NCI-H748 treated with DMSO at 0.1 percent for 48 hours (cell line): Measurements from ENCODE around the gene KRT78.
A peak's percentile ranks its signal among the peaks of the same experiment; 100 is the strongest.

Source experiments
- DNase-seq: peaks from one replicate; lab custom pipeline; 2025; lab: John Stamatoyannopoulos, UW

KRT78 gene

DNA sequence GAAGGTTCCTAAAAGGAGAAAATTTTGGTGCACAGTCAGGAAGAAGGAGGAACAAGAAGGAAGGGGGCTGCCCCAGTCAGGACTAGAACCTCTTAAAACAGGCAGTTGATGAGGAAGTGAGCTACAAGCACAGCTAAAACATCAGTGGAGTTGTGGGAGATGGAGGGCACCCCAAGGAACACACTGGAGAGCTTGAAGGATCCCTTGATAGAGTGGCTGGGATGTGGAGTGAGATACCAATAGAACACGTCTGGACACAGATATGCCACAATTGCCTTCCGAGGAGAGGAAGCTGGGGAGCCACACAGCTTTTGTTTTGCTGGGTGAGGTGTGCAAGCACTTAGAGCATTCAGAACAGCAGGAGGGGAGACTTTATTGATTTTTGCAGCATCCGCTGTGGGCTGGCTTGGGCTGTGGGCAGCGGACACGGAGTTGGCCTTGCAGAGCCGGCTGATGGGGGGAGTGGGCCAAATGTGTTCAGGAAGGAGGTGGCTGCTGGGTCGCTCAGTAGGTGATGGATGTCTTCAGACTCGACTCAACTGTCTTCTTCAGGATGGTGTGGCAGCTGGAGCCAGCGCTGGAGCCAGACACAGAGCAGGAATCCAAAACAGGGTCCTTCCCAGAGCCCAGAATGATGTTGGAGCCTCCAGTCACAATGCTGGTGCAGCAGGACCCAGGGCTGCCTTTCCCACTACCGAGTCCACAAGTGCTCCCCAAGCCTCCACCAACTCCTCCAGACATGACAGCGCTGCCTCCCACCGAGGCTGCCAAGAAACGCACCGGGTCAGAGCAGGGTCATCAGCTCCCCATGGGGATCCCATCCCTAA is 10.0 kb downstream of the KRT78 start:
- peak; percentile 22 for DNase-seq

DNA sequence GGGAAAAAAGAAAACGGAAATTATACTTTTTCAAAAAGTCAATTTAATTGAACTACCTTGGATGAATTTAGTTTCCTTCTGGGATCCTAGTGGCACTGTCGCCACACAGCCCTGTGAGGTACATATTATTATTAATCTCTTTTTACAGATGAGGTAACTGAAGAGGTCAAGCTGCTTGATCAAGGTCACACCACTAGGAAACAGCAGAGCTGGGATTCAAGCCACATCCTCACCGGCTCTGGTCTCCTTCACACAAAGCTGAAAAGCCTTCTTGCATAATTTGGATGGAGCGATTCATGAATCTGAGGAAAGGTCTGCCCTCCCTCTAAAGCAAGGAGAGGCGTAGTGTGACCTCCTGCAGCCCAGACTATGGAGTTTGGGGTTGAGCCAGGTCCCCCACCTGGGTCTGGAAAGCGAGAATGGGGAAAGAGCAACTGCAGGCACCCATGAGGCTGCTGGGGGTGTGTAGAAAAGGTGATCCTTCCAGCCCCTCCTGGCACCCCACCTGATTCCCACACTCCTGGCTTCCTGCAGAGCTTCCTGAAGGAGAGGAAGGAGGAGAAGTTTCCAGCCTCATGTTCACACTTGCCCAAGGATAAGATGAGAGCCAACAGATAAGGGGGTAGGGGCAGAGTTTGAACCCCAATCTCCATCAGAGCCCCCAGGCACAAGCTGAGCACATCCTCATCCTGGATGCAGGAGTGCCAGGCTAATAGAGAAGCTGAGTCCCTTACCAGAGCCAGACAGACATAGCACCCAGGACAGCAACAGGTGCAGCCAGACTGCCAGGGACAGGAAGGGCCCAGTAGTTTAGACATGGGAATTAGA is 10.8 kb downstream of the KRT78 start:
- DNase-seq, result no peak

DNA sequence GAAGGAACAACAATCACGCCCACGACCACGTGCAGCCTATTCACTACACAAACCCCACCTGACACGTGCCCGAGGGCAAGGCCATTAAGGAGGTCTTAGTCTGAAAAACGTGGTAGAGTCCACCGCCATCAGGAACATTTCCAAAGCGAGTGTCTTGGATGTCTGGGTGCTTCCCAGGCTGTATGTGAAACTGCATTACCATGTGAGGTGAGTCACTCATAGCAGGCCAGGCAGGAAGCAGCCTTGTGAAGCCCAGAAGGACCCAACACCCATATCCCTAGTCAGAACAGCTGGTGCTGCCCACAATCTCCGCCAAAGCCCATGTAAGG is 11.4 kb downstream of the KRT78 start:
- DNase-seq, result no peak

DNA sequence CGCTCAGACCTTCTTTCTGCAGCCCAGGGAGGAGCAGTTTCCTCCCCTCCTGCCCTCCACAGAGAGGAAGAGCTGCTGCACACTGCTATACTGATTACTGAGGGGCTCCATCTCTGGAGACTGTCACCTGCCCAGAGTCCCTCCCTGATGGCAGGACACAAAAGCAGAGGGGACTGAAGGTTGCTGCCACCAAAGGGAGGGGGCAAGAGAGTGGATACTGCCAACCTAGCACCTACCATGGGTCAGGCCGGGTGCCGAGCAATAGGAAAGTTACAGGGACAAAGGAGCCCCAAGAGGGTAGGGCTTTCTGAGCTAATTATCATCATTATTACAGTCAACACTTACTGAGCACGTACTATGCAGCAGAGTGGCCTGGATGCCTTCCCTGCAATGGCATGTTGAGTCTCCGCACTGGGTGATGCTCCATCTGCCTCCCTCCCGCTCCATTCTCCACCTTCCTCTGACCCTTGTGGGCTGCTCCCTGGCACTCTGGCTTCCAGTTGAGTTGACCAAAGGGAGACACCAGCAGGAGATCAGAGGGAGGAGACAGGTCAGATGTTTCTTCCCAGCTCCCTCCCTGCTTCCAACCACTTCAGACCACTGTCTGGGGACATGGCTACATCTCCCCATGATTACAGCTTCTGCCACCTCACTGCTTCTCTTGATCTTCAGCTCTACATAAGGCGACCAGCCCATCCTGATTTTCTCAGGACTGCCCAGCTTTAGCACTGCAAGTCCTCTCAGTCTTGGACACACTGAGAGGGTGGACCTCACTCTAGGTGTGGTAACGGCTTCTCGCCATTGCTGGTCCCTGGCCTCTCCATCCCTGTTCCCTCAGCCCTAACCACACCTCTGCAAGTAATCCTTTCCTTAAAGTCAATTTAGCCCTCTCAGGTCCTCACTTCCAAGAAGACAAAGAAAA is 12.0 kb downstream of the KRT78 start:
- no peak for DNase-seq

DNA sequence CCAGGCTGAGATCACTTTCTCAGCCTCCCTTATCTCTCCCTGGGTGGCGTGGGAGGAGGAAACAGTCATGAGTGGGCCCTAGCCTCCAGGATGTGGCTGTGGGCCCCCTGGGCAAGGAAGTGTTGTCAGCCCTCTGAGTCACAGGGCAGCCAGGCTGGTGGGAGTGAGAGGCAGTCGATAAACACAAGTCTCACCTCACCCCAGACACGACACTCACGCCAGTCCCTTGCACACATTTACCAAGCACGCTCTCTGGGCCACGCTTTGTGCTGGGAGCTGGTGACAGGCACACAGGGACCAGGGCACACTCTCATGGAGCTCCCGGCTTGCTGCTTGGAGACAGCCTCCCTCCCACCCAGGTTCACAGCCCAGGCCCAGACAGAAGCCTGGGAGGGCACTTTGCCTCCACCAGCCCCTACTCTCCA is 12.7 kb downstream of the KRT78 start:
- no peak for DNase-seq

DNA sequence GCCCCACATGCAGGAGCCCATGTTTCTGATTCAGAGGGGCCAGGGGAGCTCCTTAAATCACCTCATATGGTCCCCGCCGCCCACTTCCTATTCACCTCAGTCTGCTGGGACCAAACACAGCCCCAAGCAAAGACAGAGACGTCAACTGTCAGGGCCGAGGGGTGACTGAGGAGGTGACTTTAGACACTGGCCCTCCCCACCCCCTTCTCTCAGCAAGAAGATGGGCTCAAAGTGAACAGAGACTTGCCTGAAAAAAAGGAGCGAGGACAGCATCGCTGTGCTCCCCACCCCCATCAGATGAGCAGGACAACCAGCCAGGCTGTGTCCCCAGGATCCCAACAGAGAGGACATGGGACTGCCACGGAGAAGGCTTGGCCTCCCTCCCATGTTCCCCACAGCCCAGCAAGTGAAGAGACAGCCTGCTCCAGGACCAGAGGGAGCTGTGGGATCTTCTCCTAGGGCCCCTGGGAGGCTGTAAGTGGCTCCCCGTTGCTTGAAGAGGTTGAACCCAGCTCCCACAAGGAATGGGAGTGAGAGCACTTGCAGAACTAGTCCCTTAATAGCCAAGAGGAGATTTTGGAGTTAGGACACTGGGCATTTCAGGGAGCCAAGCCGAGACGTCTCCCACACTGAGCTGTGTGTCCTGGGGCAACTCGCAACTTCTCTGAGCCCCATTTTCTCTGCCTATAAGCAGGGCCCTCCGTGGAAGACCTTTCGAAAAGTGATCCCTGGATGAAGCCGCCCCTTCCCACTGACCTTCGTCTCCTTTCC is 13.3 kb downstream of the KRT78 start:
- DNase-seq, result no peak

DNA sequence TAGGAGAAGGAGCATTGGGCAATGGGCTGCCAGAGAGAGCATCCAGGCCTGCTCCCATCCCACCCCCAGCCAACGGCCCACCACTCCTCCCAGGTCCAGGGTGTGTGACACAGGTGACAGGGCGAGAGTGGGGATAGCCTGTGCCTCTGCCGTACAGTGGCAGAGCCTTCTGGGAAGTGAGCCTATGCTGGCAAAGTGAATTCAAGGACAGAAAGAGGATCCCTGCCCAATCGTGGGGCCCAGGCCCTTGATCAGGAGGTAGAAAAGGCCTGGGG is 14.1 kb downstream of the KRT78 start:
- DNase-seq, result no peak

DNA sequence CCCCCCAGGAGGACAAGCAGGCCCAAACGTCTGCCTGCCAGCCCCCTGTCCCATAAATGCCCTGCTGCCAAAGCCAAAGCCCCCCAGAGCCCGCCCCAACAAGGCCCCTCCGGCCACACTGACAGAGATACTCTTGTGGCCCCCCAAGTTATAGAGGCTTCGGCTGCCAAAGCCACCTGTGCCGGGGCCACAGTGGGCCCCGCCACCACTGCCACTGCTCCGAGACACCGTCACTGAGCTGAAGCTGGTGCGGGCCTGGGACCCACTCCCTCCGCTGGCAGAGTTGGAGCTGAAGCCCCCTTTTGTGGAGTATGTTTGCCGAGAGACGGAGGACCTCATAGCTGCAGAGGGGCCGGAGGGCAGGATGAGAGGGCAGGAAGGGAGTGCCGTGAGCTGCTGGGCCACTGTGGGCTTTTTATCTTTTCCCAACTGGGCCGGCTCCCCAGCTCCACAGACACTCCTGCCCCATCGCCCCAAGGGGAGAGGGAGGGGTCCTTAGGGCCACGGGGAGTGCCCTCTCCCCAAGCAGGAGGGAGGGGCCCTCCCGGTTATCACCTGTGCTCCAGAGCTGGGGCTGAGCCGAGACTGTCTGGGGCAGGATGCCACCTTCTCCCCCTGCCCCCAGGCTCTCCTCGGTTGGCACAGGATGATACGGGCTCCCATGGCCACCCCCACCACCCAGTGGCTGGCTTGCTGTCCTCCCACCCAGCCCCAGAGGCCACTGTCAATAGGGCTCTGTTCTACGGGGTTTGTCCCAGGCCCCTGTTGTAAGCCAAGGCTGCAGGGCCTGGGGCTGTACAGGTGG is 14.7 kb downstream of the KRT78 start, which contains the start of gene KRT79:
Gene KRT79, minus strand, starts transcription at position 390 of the 805 bp plus-strand sequence. Its CDS starts 51 bp downstream, at position 339.
- DNase-seq, result no peak

DNA sequence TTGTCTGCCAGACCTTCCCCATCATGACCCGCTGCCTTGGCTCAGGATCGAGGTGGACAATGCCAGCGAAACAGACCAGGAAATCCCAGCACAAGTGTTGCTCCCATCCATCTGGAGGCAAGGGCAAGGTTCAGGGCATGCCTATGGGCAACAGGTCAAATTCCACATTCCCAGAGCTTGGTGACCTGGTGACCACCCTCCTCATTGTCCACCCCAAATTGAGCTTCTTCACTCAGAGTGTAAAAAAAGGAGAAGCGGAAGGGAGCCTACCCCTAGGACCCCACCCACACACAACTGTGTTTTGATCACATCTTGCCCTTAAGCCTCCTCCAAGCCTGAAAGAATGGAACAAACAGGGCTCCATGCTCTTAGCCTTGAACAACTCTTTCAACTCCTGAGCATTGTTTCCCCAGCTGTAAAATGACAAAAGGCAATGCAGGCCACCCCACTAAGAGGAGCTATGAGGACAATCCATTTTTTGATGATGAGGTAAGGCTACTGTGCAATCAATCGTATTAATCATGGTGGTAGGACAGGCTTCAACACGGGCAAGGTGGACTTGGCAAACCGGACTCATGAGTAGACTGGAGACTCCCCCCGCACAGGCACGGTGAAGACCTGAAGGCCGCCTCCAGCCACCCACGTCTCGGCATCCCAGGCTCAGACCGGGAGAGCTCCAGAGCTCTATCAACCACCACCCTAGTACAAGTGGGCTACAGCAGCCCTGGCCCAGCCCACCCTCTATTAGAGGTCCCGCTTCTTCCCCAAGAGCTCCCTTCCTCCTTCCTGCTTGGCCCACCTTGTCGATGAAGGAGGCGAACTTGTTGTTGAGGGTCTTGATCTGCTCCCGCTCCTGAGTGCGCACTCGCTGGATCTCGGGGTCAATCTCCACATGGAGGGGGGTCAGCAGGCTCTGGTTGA is 15.5 kb downstream of the KRT78 start:
- DNase-seq, result no peak

DNA sequence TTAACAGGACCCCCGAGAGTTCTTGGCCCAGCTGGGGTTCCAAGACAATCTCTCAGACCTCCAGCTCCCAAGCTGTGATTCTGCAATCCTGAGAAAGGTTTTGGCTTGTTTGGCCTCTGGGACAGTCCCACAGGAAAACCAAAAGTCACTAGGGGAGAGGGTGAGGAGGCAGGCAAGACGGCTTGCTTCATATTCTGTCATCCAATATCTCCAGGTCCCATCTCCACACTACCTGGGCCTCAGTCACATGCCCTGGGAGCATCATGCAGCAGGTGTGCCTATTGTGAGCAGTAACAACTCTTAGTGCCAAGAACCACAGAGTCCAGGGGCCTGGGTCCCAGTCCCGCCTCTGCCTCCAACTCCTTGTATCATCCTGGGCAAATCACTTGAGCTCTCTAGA is 16.3 kb downstream of the KRT78 start:
- DNase-seq, result no peak

DNA sequence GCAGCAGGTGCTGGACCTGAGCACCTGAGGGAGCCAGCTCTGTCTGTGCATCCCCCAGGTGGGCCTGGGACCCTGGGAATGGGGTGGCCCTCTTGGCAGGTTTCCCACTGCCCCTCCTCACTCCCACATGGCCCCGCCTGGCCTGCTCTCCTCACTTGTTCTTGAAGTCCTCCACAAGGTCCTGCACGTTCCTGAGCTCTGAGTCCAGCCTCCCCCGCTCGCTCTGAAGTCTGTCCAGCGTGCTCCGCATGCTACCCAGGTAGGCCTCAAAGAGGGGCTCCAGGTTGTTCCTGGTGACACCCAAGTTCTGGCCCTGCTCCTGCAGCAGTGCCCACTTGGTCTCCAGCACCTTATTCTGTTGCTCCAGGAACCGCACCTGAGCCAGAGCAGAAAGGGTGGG is 17.5 kb downstream of the KRT78 start:
- no peak for DNase-seq

DNA sequence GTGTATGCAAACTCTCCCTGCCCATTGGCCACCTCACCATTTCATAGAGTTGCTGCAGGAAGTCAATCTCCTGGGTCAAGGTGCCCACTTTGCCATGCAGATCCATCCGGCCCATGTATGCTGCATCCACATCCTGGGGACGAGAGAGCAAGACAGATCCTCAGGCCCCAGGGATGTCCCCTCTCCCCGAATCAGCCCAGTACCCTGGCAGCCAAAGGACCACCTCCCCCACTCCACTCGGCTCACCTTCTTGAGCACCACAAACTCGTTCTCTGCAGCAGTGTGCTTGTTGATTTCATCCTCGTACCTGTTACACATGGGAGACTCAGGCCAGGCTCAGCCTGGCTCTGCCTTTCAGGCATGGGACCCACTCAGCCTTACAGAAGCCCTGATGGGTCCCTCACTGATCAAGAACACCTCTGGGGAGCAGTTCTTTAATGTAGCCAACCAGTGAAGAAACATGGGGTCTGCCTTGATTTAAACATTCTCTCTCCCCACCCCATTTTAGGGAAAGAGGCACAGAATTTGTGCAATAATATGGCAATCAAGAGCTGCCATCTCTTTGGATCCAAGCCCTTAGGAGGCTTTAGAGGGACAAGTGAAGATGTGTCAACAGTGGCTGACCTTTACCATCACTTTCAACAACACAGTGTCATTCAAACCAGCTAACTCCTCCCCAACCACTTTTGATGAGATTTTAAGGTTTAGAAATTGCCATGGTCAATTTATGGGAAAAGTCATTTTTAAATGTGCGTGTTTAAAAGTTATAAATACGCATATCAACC is 18.6 kb downstream of the KRT78 start:
- DNase-seq, result no peak

DNA sequence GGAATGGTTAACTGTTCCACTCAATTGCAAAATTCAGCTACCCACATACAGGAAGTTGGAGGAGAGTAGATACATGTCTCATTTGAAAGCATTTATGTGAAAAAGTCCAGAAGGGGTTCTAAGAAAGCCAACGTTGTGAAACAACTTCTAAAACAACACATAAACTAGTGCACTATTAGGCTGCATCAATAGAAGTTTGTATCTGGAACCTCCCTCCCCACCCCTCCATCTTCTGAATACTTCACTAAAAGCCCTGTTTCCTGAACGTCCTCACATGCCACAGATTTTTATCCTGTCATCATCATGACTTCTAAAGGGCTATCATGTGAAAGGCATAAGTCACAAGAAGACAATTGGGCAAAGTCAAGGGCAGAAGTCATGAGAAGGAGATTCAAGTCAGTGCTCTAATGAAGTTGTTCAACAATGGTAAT is 20.2 kb downstream of the KRT78 start:
- no peak for DNase-seq

DNA sequence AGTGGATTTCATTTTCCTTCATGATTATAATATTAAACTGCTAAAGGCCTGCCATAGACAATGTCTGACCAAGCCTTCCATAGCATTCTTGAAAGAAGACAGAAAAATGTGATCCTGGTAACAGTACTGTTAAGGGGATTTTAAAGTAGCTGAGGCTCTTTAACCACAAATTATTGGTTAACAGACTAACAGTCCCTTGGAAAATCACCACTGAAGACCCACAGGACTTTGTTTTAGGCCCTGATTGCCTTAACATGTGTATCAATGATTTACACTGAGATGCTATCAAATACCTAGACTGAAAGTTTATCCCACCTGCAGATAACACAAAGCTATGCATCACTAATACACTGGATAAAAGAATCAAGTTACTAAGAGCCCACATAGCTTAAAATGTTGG is 20.6 kb downstream of the KRT78 start:
- no peak for DNase-seq

DNA sequence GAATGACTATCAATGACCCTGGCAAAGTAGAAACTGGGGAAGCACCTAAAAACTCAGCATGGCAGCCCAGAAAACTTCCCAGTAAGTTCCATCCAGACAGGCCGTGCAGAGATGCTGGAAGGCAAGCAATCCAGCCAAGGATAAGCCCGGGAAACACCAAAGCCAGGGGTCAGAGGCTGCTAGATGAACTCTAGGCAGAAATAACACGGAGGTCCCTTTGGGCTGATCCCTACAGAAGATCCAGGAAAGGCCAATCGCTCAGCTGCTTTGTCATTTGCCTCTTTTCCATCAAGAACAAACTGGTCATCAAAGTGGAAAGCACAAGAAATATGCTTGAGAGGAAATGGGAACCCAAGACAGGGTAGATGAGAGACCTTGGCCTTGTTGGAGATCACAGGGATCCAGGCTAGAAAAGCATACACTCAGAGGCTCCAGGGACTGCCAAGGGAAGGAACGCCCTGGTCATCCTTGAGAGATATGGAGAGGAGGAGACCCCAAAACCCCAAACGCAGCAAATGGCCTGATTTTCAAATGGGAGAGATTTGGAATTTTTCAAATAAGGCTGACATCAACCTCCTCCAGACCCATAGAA is 21.2 kb downstream of the KRT78 start:
- DNase-seq, result no peak

DNA sequence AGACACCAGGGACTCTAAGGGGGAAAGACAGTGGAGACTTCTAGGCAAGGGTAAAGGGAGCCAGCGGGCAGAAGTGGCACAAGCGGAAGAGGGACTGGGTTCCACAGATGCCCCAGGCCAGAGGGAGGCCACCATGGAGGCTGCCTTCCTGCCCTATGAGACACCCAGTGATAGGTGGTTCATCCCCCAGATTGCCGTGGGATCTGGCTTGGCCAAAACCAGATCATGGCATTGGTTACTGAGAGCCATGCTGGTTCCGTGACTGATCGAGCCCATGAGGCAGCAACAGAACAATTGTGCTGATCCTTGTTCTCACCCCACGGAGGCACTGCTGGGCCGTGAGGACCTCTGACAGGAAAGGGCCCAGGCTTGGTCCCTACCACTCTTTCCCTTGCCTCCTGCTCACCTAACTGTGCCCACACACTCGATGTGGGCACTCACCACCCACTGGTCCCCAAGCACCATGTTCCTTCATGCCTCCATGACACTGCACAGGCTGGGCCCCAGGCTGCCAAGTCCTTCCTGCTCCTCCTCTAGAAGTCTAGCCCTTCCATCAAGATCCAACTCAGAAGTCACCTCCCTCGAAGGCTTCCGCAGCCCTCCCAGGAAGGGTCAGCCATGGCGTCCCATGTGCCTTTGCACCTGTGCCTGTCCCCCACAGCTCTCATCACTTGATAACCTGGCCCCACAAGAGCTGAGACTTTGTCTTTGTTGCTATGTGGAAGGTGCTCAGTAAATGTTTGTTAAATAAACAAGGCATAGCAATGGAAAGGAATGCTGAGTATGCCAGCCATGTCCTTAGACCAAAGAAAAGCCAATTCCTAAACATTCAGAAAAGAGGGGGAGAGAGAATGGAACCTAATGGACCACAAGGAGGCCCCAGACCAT is 21.9 kb downstream of the KRT78 start:
- DNase-seq, result no peak

DNA sequence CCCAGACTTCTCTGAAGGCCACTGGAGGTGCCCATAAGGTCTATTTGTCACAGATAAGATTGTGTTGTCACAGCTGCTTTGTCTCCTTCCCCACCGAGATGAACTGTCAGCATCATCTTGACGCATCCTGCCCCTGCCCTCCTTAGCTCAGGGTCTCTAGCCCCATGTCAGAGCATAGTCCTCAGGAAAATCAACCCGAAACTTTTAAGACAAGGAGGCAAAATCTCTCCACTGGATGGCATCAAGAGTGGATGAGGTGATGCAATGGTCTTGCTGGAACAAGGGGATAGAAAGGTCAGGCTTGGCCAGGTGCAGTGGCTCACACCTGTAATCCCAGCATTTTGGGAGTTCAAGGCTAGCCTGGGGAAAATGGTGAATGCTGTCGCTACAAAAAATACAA is 22.8 kb downstream of the KRT78 start:
- no peak for DNase-seq
